Upper lobe of right lung (tissue), 1 donor: Measurements from ENCODE around the gene ST8SIA2. TPM values are rescaled to one million over a fixed set of nuclear protein-coding genes. Genes with fewer than 3 reads are reported as not detected.

Experiments used
- ATAC-seq: fragments of 200-7000 bp; cut with Tn5 transposase; one replicate; pipeline ENCODE4 v1.9.1; 2020; ENCODE audit warnings: mild to moderate bottlenecking, moderate library complexity
- DNase-seq: peaks from one replicate; pipeline ENCODE4 v3.0.0-alpha.2; 2020
- H3K27ac ChIP-seq: fragments of 200-600 bp; one replicate; pipeline ENCODE4 v1.8.0; 2022
- H3K27me3 ChIP-seq: fragments of 200-600 bp; one replicate; pipeline ENCODE4 v1.8.0; 2022; ENCODE audit warnings: mild to moderate bottlenecking
- H3K36me3 ChIP-seq: fragments of 200-600 bp; one replicate; pipeline ENCODE4 v1.8.0; 2022
- H3K4me1 ChIP-seq: fragments of 200-600 bp; one replicate; pipeline ENCODE4 v1.8.0; 2022
- H3K4me3 ChIP-seq: fragments of 200-600 bp; one replicate; pipeline ENCODE4 v1.8.0; 2022; ENCODE audit warnings: mild to moderate bottlenecking
- H3K9me3 ChIP-seq: fragments of 200-600 bp; one replicate; pipeline ENCODE4 v1.8.0; 2022
- CTCF ChIP-seq: fragments of 200-600 bp; IDR thresholded peaks from one replicate; pipeline ENCODE4 v1.8.0; 2022; ENCODE audit warnings: antibody characterized with exemption
- intact Hi-C: fragments of 100-400 bp; cut with DNase I; formaldehyde crosslinking; loops from one replicate; pipeline ENCODE4 v1.11.0; 2022
- total RNA-seq: library from RNA; stranded (reverse); fragmentation: NEBNext Ultra II Directional; extraction: Animal tissue kit (Norgen Biotek cat#: 25700); gene quantifications from one replicate; pipeline ENCODE4 v1.2.1, GENCODE V29; 2021
- donor health status: DM: no; HTN: yes; CAD: no; lungs with severe emphysema.

The ST8SIA2 gene
- total RNA-seq, 1 donor from 2014 or later: not detected

- Histone ChIP-seq H3K36me3 (no peaks in the 10 kb centered on the region), H3K4me3 (no peak overlapping the region), H3K4me1 (no peaks in the 10 kb centered on the region), H3K27ac (no peak overlapping the region), H3K9me3 (peaks cover 10% of the 10 kb centered on the region), H3K27me3 (peaks cover 6% of the 10 kb centered on the region)
- intact Hi-C loops: no loop called here
- no peak for DNase-seq
- no peak for TF ChIP-seq CTCF
- no peak for ATAC-seq
Measured at GRCh38 chr15:92503889-92504288, 110.2 kb downstream of the ST8SIA2 start.

- Histone ChIP-seq H3K9me3 (peaks cover 10% of the 10 kb centered on the region), H3K27ac (no peak overlapping the region), H3K4me3 (no peak overlapping the region), H3K36me3 (no peaks in the 10 kb centered on the region), H3K4me1 (no peaks in the 10 kb centered on the region), H3K27me3 (no peaks in the 10 kb centered on the region)
- ATAC-seq (no peak), DNase-seq (no peak)
- intact Hi-C loops: no loop called here
- no peak for TF ChIP-seq CTCF
Measured at GRCh38 chr15:92505611-92506010, 111.9 kb downstream of the ST8SIA2 start.

GRCh38 chr15:92506506-92506905, 112.8 kb downstream of the ST8SIA2 start:
- no peaks in the 10 kb centered on the region for H3K4me1 ChIP-seq
- TF ChIP-seq CTCF: no peak
- intact Hi-C loops: no loop called here
- no peaks in the 10 kb centered on the region for H3K27me3 ChIP-seq
- no peak overlapping the region for H3K4me3 ChIP-seq
- H3K9me3 ChIP-seq: peaks cover 10% of the 10 kb centered on the region
- no peak overlapping the region for H3K27ac ChIP-seq
- no peaks in the 10 kb centered on the region for H3K36me3 ChIP-seq
- ATAC-seq (no peak), DNase-seq (no peak)

GRCh38 chr15:92510163-92510882, 116.6 kb downstream of the ST8SIA2 start:
- no peak overlapping the region for H3K27ac ChIP-seq
- intact Hi-C loops: no loop called here
- DNase-seq: no peak
- H3K36me3 ChIP-seq: no peaks in the 10 kb centered on the region
- TF ChIP-seq CTCF: no peak
- peaks cover 10% of the 10 kb centered on the region for H3K9me3 ChIP-seq
- H3K27me3 ChIP-seq: no peaks in the 10 kb centered on the region
- no peak for ATAC-seq
- H3K4me3 ChIP-seq: no peak overlapping the region
- no peaks in the 10 kb centered on the region for H3K4me1 ChIP-seq
